Kidney (tissue), 14 donors: ENCODE results near the gene OLFML2B. TPM values are rescaled to one million over a fixed set of nuclear protein-coding genes. Genes with fewer than 3 reads are reported as not detected.

Experiments used
- DNase-seq, 5 donors: peaks; one replicate each; pipeline ENCODE4 v3.0.0-alpha.2; 2013 to 2020
- FAIRE-seq: peaks from 2 replicates; lab custom pipeline; 2012; peaks lifted over from hg19 to GRCh38; lab: Jason Lieb, UNC
- H3K27ac ChIP-seq, 2 donors: one replicate each; pipeline ENCODE4 v1.7.0; 2013; ENCODE audit warnings: low read depth in 2 of 2, low read length in 2 of 2, inconsistent platforms in 1 of 2
- H3K27me3 ChIP-seq: one replicate; pipeline ENCODE4 v1.7.1; 2013; ENCODE audit warnings: low read length, inconsistent platforms; ENCODE audit not compliant: control insufficient read depth, insufficient read depth
- H3K36me3 ChIP-seq, 3 donors: one replicate each; pipeline versions ENCODE4 v1.7.0 to v1.7.1; 2013; ENCODE audit warnings: low read length in 3 of 3, control low read depth in 1 of 3, inconsistent platforms in 1 of 3; ENCODE audit not compliant: insufficient read depth in 3 of 3, control insufficient read depth in 2 of 3
- H3K4me1 ChIP-seq, 3 donors: one replicate each; pipeline versions ENCODE4 v1.7.0 to v1.7.1; 2013; ENCODE audit warnings: low read length in 3 of 3, inconsistent platforms in 1 of 3, low read depth in 1 of 3; ENCODE audit not compliant: control insufficient read depth in 2 of 3, insufficient read depth in 2 of 3
- H3K4me3 ChIP-seq, 3 donors: one replicate each; pipeline versions ENCODE4 v1.7.0 to v1.8.1; 2013; ENCODE audit warnings: low read length in 3 of 3, control low read depth in 1 of 3, inconsistent platforms in 1 of 3
- H3K9ac ChIP-seq, 3 donors: one replicate each; pipeline versions ENCODE4 v1.7.0 to v1.7.1; 2013; ENCODE audit warnings: low read length in 3 of 3, control low read depth in 1 of 3, inconsistent platforms in 1 of 3
- H3K9me3 ChIP-seq, 3 donors: one replicate each; pipeline versions ENCODE4 v1.7.0 to v1.7.1; 2013; ENCODE audit warnings: low read length in 3 of 3, control low read depth in 1 of 3, inconsistent platforms in 1 of 3; ENCODE audit not compliant: control insufficient read depth in 2 of 3, insufficient read depth in 1 of 3
- CTCF ChIP-seq: IDR thresholded peaks from 3 replicates; pipeline ENCODE4 v1.5.1; 2012; ENCODE audit warnings: mild to moderate bottlenecking, moderate library complexity, borderline replicate concordance; ENCODE audit not compliant: insufficient read depth; ENCODE audit errors: extremely low read depth
- intact Hi-C: fragments of 100-400 bp; cut with DNase I; formaldehyde crosslinking; loops from one replicate; pipeline ENCODE4 v1.11.1; 2022
- polyA plus RNA-seq: library from polyadenylated mRNA; stranded (reverse); fragments of 350-450 nt; fragmentation: Illumina TruSeq; extraction: RNeasy Lipid Tissue Mini Kit (QIAGEN cat#74804); gene quantifications from one replicate; pipeline ENCODE4 v1.2.3, GENCODE V29; 2014; ENCODE audit warnings: low read depth, low replicate concordance; ENCODE audit not compliant: insufficient read depth
- total RNA-seq: library from RNA; stranded (reverse); fragmentation: NEBNext Ultra II Directional; extraction: Animal tissue kit (Norgen Biotek cat#: 25700); gene quantifications from one replicate; pipeline ENCODE4 v1.2.1, GENCODE V29; 2021
- donor health status: control.
- donor health status: control.
- donor health status: control.
- donor health status: control.
- donor health status: control.
- donor health status: DM: yes; HTN: yes; CAD: no.
- donor health status: Normal renal cell carcinoma (clear cell type).

OLFML2B gene
- total and polyA plus RNA-seq, 2 donors from 2014 or later = 2.9 to 6.7 TPM

GRCh38 chr1:161973924-161974845 is 49.5 kb downstream of the OLFML2B start:
- FAIRE-seq = no peak
- DNase-seq = no peak
- Histone ChIP-seq H3K9ac (no peak overlapping the region), H3K27ac (no peak overlapping the region), H3K27me3 (no peaks in the 10 kb centered on the region), H3K4me1 (no peaks in the 10 kb centered on the region), H3K36me3 (no peaks in the 10 kb centered on the region), H3K4me3 (no peak overlapping the region), H3K9me3 (no peaks in the 10 kb centered on the region)
- intact Hi-C loops = no loop called here
- no peak for TF ChIP-seq CTCF

- no peak overlapping the region for H3K27ac ChIP-seq
- no peak overlapping the region for H3K4me3 ChIP-seq
Measured at GRCh38 chr1:161972828-161973227, 50.8 kb downstream of the OLFML2B start.

GRCh38 chr1:161970633-161971032 is 53.0 kb downstream of the OLFML2B start:
- no peak for DNase-seq
- TF ChIP-seq CTCF = no peak
- FAIRE-seq = no peak
- Histone ChIP-seq H3K4me1 (no peaks in the 10 kb centered on the region), H3K4me3 (no peak overlapping the region), H3K9ac (no peak overlapping the region), H3K36me3 (no peaks in the 10 kb centered on the region), H3K27me3 (no peaks in the 10 kb centered on the region), H3K27ac (no peak overlapping the region), H3K9me3 (no peaks in the 10 kb centered on the region)
- intact Hi-C loops = no loop called here

More at GRCh38 chr1:161972828-161973227, 50.8 kb downstream of the OLFML2B start:
- no peak for TF ChIP-seq CTCF
- H3K9ac ChIP-seq = no peak overlapping the region
- intact Hi-C loops = no loop called here
- DNase-seq (no peak), FAIRE-seq (no peak)
- no peaks in the 10 kb centered on the region for H3K27me3 ChIP-seq
- no peaks in the 10 kb centered on the region for H3K36me3 ChIP-seq
- no peaks in the 10 kb centered on the region for H3K4me1 ChIP-seq
- H3K9me3 ChIP-seq = no peaks in the 10 kb centered on the region
